ENCODE measurements around the gene FBL. TPM values are rescaled to one million over a fixed set of nuclear protein-coding genes. Genes with fewer than 3 reads are reported as not detected.

FBL gene
- total RNA-seq, 1 experiment from 2014 or later: 4,927 TPM

- H3K27me3 ChIP-seq (ENCODE audit: control insufficient read depth, insufficient read depth, low read length): peaks cover 12% of the 10 kb centered on the region
- H3K4me1 ChIP-seq (ENCODE audit: control insufficient read depth, insufficient read depth, low read length): peaks cover 3% of the 10 kb centered on the region; the same call in 1 of the 2 replicates
- peaks cover 19% of the 10 kb centered on the region for H3K9me3 ChIP-seq (ENCODE audit: control insufficient read depth, insufficient read depth, low read depth, low read length)
- intact Hi-C loops (cut with micrococcal nuclease; ENCODE audit: unreplicated experiment) (no loop called here), in situ Hi-C loops (cut with HindIII; ENCODE audit: low pct_unique_long_range_greater_than_20kb, low sequenced_read_pairs) (no loop called here)
- ChIA-PET CTCF (interaction anchor here (0.6 to 12.0 kb wide), 9 partner anchors 15 to 762 kb away, joined by 3 to 248 read pairs (median 5); partner anchors contain the start of genes DYRK1B and FBL), POLR2A (interaction anchor here (0.5 to 1.9 kb wide), 7 partner anchors 13 to 372 kb away, joined by 3 to 11 read pairs (median 5); partner anchors contain the start of genes DYRK1B and RPS16)
- H3K36me3 ChIP-seq (ENCODE audit: control insufficient read depth, insufficient read depth, low read length): no peaks in the 10 kb centered on the region
- no TSS peak for BruUV-seq (replicated peaks)
- H3K4me3 ChIP-seq (ENCODE audit: low read depth in 2 of 2, low read length in 2 of 2): no peak overlapping the region
- no peak overlapping the region for H3K27ac ChIP-seq (ENCODE audit: low read length)
- ATAC-seq: no peak
- TF ChIP-seq SIN3A (IDR thresholded peaks at IDR 0.05; ENCODE audit: borderline replicate concordance, insufficient read depth, low read depth, low read length): no peak
- no peak for TF ChIP-seq CTCF (IDR thresholded peaks at IDR 0.05)
- TF ChIP-seq TCF7L2 (IDR thresholded peaks at IDR 0.05; ENCODE audit: low read depth, low read length): no peak
- TF ChIP-seq REST (IDR thresholded peaks at IDR 0.05; ENCODE audit: insufficient read depth in 1 of 2, low read depth in 2 of 2, low read length in 1 of 2): no peak
- TF ChIP-seq POLR2AphosphoS5 (IDR thresholded peaks at IDR 0.05; ENCODE audit: low read depth, low read length): no peak
- DNase-seq (ENCODE audit: low read depth, low spot score): no peak
Observed at GRCh38 chr19:39807846-39808364, 38.3 kb downstream of the FBL start.

- Histone ChIP-seq H3K4me3 (ENCODE audit: low read depth in 2 of 2, low read length in 2 of 2) (no peak overlapping the region), H3K4me1 (ENCODE audit: control insufficient read depth, insufficient read depth, low read length) (peaks cover 6% of the 10 kb centered on the region; the same call in 1 of the 2 replicates), H3K27me3 (ENCODE audit: control insufficient read depth, insufficient read depth, low read length) (peaks cover 29% of the 10 kb centered on the region), H3K27ac (ENCODE audit: low read length) (no peak overlapping the region), H3K36me3 (ENCODE audit: control insufficient read depth, insufficient read depth, low read length) (no peaks in the 10 kb centered on the region), H3K9me3 (ENCODE audit: control insufficient read depth, insufficient read depth, low read depth, low read length) (peaks cover 19% of the 10 kb centered on the region)
- in situ Hi-C loops (cut with HindIII; ENCODE audit: low pct_unique_long_range_greater_than_20kb, low sequenced_read_pairs) (no loop called here), intact Hi-C loops (cut with micrococcal nuclease; ENCODE audit: unreplicated experiment) (loop anchor here (2.0 kb wide), 1 partner anchor 744 kb away; no protein-coding TSS in a partner anchor)
- no TSS peak for BruUV-seq (replicated peaks)
- DNase-seq (ENCODE audit: low read depth, low spot score) (no peak), ATAC-seq (no peak)
- ChIA-PET CTCF (interaction anchor here (0.5 to 12.0 kb wide), 13 partner anchors 12 to 827 kb away, joined by 3 to 248 read pairs (median 4); no protein-coding TSS in a partner anchor), POLR2A (interaction anchor here (0.6 to 2.5 kb wide), 5 partner anchors 10 to 735 kb away, joined by 3 to 10 read pairs (median 3); no protein-coding TSS in a partner anchor)
- TF ChIP-seq TCF7L2 (IDR thresholded peaks at IDR 0.05; ENCODE audit: low read depth, low read length): no peak
- no peak for TF ChIP-seq POLR2AphosphoS5 (IDR thresholded peaks at IDR 0.05; ENCODE audit: low read depth, low read length)
- no peak for TF ChIP-seq CTCF (IDR thresholded peaks at IDR 0.05)
- no peak for TF ChIP-seq SIN3A (IDR thresholded peaks at IDR 0.05; ENCODE audit: borderline replicate concordance, insufficient read depth, low read depth, low read length)
- TF ChIP-seq REST (IDR thresholded peaks at IDR 0.05; ENCODE audit: insufficient read depth in 1 of 2, low read depth in 2 of 2, low read length in 1 of 2): no peak
Observed at GRCh38 chr19:39805104-39805503, 41.1 kb downstream of the FBL start.

Measured in Panc1 (cell line).